Measurements from ENCODE around the gene MACROD1. TPM values are rescaled to one million over a fixed set of nuclear protein-coding genes. Genes with fewer than 3 reads are reported as not detected.

Gene MACROD1
- polyA plus RNA-seq, 4 donors, result 15.1 to 23.2 (median 19.5) TPM

DNA sequence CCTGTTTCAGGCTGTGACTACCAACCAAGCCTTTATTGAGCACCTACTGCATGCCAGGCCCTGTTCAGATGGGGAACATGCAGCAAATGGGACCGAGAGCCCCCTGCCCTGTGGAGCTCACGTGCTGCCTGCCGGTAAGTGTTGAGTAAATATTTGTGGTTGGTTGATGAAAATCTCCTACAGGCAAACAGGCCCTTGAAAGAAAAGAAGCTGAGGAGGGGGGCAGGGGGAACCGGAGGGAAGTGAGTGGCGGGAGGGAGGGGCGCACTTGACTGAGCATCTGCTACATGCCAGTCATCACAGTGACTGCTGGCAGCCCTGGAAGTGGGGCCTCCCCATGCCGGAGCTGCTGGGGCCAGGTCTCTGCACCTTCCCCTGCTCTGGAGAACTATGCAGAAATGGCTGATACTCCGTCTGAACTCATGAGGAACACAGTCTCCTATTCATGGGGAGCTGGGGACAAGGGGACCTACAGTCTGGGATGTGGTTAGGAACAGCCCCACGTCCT lies 34.2 kb downstream of the MACROD1 start:
- DNase-seq (ENCODE audit: low read depth in 4 of 4, low spot score in 2 of 4), result no peak

DNA sequence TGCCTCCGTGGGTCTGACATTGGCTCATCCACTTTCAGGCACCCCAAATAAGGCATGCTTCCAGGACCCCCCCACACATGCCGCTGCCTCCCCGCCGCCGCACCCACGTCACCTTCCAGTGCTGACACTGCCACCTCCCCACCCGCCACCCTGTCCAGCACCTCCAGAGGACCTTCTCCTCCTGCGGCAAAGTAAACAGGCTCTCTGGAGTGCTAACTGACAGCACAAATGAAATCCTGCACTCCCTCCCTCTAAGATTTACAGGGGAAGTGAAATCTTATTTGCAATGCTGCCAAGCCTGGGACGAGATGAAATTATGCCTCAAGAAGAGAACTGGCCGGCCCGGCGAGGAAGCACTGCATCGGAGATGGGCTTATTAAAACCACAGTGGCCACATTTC lies 35.3 kb downstream of the MACROD1 start:
- DNase-seq (ENCODE audit: low read depth in 4 of 4, low spot score in 2 of 4), result no peak

DNA sequence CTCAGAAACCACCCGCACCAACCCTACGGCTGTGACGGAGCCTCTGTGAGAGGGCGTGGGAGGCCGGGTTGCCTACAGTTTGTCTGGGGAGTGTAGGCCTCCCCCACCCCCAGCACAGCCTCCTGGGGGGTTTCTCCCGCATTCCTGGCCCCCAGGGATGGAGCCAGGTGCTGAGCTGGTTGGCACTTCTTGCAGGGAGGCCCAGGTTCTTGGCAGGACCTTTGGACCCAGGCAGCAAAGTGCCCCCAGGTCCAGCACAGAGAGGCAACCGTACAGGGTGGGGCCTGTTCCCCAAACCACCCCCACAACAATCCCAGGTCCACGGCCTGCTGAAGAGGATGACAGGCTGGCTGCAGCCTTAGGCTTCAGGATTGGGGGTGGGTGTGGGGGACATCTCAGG lies 36.5 kb downstream of the MACROD1 start:
- no peak for DNase-seq (ENCODE audit: low read depth in 4 of 4, low spot score in 2 of 4)

DNA sequence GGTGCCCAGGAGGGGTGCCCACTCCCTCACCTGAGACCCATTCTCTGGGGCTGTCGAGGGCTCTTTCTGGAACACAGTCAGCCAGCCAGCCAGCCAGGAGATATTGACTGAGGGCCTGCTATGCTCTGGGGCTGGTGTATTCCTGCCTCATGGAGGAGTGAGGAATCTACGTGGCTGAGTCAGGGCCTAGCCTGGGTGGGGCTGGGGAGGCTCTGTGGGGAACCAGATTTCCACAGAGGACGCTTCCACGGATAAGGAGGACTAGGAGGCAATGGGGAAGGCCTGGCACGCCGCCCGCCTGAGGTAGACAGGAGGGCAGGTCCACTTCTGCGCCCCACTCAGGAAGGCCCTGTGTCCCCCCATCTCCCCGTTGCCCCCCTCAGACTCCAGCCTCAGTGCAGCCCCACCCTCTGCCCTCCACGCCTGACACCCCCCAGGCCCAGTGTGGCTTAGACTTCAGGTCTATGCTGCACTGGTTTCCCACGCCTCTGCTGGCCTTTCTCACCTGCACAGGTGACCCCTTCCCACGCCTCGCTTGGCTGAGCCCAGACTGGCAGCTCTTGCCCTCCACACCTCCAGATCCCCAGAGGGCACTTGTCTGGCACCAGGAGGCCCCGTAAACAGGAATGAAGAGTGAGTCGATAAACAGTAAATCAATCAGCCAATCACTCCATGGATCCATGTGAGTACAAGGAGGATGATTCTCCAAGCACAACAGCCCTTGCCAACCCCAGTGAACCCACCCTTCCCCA lies 37.5 kb downstream of the MACROD1 start:
- DNase-seq (ENCODE audit: low read depth in 4 of 4, low spot score in 2 of 4), result no peak

DNA sequence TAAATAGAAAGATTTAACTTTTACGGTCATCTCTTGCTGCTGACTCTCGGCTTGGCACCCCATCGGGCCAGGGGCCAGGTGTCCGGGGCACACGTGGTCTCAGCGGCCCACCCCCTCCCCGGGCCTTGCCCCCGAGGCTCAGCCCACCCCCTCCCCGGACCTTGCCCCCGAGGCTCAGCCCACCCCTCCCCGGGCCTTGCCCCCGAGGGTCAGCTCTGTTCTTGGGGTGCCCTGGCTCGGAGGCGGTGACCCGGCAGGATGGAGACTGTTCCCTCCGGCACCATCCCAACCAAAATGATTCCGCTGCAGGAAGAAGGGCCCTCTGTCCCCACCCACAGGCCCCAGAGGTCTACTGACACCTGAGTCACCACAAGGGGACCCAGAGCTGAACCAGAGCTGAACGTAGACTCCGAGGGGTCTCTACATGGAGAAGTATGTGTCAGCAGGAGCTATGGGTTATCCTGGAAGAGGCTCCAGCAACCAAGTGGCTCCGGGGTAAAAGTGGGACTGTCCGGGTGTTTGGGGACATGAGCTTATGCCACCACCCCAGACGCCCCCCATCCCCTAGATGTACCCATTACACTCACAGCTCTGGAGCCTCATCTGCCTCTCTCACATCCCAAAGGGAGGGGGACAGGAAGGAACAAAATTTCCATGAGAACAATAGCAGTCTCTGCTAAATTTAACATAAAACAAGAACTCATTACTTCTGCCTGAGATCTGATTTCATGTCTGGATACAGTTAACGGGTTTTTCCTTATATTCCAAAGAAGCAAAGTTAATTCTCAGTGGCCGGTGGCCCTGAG lies 38.4 kb downstream of the MACROD1 start:
- no peak for DNase-seq (ENCODE audit: low read depth in 4 of 4, low spot score in 2 of 4)

DNA sequence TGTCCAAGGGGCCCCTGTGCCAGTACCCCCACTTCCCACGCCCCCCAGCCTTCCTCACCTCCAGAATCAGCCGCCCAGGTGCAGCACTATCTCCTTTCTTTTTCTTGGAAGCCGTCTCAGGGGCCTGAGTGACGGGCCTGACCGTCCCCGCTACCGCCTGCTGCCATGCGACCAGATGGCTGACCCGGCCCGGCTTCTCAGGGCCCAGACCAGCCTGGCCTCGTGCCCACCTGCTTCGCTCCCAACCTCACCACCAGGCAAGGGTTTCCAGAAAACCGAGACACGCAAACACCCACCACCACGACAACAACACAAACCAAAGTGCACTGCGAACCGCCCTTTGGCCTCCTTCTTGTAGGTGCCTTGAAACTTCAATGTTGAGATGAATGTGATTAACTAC lies 39.1 kb downstream of the MACROD1 start:
- no peak for DNase-seq (ENCODE audit: low read depth in 4 of 4, low spot score in 2 of 4)

DNA sequence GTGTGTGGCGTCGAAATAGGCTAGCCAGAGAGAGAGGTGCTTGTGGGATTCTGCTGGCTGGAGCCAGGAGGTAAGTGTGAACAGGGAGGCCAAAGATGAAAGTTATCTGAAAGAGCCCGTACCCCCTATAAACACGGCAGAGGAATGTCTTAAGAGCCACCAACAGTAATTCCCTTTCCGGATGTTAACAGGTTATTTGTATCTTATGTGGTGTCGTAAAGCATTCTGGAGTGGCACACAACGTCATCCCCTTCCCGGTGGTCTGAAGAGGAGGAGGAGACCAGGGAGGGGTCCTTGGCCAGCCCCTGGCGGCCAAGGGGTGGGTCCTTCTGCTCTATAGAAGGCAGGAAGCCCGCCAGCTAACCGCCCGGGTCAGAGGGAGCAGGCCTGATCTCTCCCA lies 39.5 kb downstream of the MACROD1 start:
- no peak for DNase-seq (ENCODE audit: low read depth in 4 of 4, low spot score in 2 of 4)

DNA sequence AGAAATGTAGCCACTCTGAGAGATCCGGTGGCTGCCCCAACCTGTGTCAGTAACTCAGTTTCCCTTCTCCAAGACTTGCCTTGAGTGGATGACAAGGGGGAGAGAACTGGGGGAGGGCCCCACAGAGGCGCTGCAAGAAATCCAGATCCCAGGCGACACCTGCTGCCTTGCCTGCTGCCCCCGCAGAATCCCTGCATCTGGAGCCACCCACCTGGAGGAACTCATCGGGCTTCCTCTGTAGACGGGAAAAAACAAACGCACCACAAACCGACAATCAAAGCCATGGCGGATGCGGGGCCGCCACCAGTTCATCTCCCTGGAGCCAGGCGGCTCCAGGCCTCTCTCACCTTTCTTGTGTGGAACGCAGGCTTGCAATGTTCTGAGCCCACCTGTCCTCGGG lies 40.2 kb downstream of the MACROD1 start:
- DNase-seq (ENCODE audit: low read depth in 4 of 4, low spot score in 2 of 4), result no peak

DNA sequence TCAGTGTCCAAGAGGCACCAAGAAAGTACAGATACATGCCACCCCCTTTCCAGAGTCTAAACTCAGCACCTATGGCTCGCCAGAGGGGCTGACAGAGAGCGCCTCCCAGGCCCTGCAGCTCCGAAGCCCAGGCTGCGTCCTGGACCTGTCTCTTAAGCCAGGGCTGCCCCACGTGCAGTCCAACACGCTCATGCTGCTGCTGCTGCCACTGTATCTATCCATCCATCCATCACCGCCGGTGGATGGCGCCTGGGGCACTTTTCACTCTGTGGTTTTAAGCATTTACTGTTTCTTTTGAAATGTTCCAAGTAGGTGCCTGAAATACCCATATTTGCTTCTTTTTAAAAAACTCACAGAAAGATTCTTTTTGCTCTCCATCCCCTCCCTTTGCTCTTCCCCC lies 41.8 kb downstream of the MACROD1 start:
- DNase-seq (ENCODE audit: low read depth in 4 of 4, low spot score in 2 of 4), result no peak

DNA sequence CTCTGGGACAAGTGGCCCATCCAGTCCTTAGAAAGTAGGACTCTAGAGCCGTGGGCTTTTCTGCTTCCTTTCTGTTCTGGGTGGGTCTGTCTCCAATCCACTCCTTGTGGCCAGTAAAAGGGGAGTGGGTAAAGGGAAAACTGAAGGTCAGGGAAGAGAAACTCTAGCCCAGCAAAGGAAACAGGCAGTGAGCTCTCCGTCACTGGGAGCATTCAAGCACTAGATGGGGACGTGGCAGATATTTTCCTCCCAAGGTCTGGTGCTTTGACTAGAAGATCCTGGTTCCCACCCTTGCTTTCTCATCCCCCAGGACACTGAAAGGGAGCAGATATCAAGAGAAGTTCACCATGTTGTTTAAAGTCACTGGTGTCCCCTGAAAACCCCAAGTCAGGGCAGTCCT lies 42.2 kb downstream of the MACROD1 start:
- no peak for DNase-seq (ENCODE audit: low read depth in 4 of 4, low spot score in 2 of 4)

DNA sequence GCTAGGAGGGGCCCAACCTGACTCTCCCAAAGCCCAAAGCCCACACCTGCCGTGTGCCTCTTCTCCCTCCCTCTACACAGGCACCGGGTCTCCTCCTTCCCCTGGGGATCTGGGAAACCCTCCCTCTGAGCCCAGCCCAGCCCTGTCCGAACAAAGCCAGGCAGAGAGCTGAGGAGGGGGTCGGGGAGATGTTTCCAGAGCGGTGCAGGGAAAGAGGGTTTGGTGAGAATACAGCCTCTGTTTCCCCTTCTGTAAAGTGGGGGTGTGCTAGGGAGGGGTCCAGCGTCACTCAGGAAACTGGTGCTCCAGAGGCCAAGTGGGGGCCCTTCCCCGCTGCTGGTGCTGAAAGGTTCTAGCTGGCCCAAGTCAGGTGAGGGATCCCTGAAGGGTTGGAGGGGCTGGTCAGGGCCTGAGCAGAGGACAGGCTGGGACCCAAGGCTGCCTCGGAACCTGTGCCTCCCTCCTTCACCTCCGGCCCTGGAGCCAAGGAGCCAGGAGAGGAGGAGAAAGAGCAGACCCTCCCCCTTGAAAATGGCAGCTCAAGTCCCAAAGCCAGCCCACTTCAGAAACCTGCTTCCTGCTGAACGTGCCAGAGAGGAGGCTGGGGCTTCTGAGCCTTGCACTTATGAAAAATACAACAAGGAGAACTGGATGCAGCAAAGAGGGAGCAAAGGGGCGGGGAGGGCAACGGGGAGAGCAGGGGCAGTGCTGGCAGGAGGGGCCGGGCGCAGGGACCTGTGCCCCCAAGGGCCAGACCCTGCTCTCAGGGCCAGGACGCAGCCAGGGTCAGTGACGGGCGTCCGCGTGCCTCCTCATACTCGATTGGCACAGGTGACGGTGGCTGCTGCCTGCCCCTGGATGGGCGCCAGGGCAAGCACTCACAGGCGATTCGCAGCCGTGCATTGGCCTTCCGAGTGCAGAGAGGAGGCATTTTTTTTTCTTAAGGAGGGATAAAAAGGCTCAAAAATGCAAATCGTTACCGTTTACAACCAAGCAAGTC lies 43.2 kb downstream of the MACROD1 start:
- no peak for DNase-seq (ENCODE audit: low read depth in 4 of 4, low spot score in 2 of 4)

DNA sequence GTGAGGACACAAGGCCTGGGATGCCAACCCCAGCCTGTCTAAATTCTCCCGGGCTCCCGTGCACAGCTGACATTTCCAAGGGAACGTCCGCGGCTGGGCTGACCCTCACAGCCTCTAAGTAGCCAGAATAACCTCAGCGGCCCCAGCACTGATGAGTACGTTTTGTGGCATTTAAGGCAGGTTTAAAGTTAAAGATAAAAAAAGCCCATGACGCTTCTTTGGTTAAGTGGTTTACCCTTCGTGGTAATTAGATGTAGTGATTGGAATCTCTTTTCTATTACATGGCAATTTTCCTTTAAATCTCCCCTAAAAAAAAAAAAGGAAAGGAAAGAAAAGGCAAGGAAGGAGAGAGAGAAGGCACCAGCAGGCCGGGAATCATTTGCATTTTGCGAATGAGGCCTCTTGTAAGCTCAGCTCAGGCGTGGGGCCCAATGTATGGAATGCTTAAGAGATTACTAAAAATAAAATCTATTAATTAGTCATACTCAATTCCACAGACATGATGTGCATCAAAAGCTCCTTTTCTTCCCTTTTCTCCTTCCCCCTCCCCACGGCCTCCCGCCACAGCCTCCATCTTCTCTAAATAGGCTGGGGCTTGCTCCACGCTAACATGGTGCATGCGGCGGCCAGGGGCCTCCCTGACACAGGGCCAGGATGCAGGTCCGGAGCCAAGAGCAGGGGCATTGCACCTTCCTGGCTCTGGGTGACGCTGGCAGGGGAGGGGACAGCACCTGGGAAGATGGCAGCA lies 44.1 kb downstream of the MACROD1 start:
- no peak for DNase-seq (ENCODE audit: low read depth in 4 of 4, low spot score in 2 of 4)

DNA sequence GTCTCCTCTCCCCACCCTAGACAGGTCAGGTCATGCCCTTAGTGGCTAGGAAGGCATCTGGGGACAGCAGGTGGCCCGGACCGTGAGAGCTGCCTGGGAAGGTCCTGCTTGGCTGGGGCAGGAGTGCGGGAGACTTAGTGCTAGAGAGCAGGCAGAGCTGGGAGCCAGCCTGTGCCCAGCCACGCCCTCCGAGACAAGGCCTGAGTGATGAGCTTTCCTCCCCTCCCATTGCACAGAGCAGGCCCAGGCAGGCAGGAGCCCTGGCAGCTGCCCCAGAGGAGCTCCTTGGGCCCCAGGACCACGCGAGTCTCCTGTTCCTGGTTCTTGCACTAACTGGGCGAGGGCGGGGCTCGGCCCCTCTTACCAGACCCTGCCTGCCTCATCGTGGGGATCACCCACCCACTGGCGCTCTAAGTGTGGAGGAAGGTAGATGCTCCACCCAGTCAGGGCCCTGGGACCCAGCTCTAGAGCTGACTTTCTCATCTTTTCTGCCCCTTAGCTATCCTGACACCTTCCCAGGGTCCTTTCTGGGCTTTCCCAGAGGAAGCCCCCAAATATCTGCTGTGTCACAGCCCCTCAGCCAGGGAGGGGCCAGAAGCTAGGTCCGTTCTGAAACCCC lies 44.9 kb downstream of the MACROD1 start:
- no peak for DNase-seq (ENCODE audit: low read depth in 4 of 4, low spot score in 2 of 4)

DNA sequence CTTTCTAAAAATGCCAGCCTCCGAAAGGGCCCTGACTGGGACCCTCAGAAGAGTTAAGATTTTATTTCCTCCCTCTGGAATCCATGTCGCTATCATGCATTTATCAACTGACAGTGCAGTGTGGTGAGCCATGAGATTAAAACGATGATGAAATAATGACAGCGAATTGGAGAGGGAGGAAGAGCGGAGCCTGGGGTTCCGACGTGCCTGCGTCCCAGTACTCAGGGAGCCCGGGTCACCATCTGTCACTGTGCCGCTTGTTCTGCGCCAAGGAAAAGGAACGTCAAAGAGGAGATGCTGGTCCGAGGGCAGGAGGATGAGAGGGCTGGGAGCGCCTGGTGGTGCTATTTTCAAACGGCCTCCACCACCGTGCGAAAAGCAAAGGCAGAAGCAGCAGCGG lies 46.2 kb downstream of the MACROD1 start:
- no peak for DNase-seq (ENCODE audit: low read depth in 4 of 4, low spot score in 2 of 4)

DNA sequence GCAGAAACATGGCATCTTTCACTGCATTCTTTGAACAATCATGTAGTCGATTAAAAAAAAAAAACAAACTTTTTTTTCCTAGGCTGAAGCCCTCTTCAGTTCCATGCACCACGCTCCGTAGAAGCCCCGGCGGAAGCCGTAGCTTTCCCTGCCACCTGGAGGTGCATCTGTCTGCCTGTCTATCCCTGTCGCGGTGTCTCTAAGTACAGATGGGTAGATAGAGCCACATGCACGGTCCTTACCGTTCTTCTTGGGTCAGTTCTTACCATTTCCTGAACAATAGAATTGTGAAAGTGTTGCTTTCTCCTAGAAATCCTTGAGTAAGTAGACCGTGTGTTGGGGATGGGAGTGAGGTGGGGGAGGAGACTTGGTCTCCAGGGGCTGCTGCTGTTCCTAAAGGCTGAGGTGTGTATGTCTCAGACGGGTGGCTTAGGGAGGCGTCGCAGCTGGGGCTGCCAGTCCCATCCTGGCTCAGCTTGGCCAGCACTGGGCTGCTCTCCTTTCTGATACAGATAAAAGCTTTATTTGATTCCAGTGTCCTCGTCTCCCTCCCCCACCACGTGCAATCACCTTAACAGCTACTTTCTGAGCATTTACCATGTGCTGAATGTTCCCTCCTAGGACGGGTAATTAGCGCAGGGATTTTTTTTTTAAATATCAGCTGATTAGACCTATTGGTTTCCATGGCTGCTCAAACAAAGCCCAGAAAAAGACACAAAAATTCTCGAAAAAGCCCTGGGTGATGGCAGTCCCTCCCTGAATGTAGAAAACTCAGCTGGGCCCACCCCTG lies 46.8 kb downstream of the MACROD1 start:
- DNase-seq (ENCODE audit: low read depth in 4 of 4, low spot score in 2 of 4), result no peak

DNA sequence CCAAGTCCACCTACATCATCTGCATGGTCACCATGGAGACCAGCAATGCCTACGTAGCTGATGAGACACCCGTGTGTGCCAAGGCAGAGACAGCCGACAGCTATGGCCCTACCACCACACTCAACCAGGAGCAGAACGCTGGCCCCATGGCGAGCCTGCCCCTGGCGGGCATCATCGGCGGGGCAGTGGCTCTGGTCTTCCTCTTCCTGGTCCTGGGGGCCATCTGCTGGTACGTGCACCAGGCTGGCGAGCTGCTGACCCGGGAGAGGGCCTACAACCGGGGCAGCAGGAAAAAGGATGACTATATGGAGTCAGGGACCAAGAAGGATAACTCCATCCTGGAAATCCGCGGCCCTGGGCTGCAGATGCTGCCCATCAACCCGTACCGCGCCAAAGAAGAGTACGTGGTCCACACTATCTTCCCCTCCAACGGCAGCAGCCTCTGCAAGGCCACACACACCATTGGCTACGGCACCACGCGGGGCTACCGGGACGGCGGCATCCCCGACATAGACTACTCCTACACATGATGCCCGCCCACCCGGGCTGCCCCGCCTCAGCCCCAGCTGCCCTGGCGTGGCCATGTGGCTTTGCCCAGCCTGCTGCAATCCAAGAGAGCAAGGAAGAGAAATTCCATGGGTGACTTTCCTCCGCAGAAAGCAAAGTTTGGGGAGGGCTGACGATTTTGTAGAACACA lies 48.0 kb downstream of the MACROD1 start:
- no peak for DNase-seq (ENCODE audit: low read depth in 4 of 4, low spot score in 2 of 4)

DNA sequence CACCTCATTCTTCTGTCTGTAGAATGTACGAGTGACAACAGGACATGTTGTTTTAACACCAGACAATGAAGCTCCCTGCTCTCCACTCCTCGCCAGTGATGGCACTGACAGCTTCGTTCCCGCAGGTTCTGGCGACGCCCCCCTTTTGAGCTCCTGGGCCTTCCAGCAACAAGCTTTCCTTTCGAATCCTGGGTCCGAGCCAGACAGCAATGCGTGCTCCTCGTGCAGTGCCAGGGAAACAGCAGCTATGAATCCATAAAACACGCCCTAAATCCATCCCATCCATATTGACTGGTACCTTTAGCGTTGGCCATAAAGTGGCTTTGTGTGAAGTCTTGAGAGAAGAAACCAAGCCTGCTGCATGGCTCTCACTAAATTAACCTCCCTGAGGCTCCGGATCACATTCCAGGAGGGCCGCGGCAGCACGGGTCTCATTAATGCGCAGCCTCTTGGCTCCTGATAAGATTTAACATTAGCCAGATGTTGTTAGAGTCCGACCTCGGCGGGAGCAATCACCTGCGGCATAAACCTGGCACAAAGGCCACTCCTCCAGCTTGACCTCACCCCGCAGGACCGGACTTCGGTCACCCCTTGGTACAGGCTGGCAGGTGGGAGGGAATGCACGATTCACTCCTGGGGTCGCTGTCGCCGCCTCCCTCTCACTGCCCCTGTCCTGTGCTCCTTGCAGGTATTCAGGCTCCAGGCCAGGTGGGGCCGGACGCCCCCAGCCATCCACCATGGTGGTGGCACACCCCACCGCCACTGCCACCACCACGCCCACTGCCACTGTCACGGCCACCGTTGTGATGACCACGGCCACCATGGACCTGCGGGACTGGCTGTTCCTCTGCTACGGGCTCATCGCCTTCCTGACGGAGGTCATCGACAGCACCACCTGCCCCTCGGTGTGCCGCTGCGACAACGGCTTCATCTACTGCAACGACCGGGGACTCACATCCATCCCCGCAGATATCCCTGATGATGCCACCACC lies 50.1 kb downstream of the MACROD1 start:
- DNase-seq (ENCODE audit: low read depth in 4 of 4, low spot score in 2 of 4), result no peak

Data from left renal cortex interstitium (tissue), 4 donors.